Testis (tissue), 2 donors: Measurements from ENCODE around the gene MAP1LC3B.

Experiments used
- CTCF ChIP-seq, 3 experiments: fragments of 450-650 bp in 2 of 3; fragments of 200-600 bp in 1 of 3; sonication (generic) in 1 of 3; IDR thresholded peaks; one replicate each; pipeline ENCODE4 v1.5.1; 2016 to 2019; ENCODE audit warnings: antibody characterized with exemption in 3 of 3, mild to moderate bottlenecking in 2 of 3, moderate library complexity in 1 of 3
- POLR2A ChIP-seq: fragments of 450-650 bp; IDR thresholded peaks from one replicate; pipeline ENCODE4 v1.6.1; 2017; ENCODE audit warnings: antibody characterized with exemption, mild to moderate bottlenecking, moderate library complexity

- no peak for TF ChIP-seq CTCF (IDR thresholded peaks at IDR 0.05)
- no peak for TF ChIP-seq POLR2A
Observed at GRCh38 chr16:87411375-87412271, 19.5 kb downstream of the MAP1LC3B start.
